GM19395 (cell line): ENCODE data around the gene FRMD4A.
A peak's percentile ranks its signal among the peaks of the same experiment; 100 is the strongest.

Experiments used
- ATAC-seq: cut with Tn5 transposase; IDR thresholded peaks from one replicate; pipeline ENCODE4 v1.9.1; 2021; ENCODE audit warnings: mild to moderate bottlenecking, moderate library complexity; ENCODE audit not compliant: unreplicated experiment

Gene FRMD4A

DNA sequence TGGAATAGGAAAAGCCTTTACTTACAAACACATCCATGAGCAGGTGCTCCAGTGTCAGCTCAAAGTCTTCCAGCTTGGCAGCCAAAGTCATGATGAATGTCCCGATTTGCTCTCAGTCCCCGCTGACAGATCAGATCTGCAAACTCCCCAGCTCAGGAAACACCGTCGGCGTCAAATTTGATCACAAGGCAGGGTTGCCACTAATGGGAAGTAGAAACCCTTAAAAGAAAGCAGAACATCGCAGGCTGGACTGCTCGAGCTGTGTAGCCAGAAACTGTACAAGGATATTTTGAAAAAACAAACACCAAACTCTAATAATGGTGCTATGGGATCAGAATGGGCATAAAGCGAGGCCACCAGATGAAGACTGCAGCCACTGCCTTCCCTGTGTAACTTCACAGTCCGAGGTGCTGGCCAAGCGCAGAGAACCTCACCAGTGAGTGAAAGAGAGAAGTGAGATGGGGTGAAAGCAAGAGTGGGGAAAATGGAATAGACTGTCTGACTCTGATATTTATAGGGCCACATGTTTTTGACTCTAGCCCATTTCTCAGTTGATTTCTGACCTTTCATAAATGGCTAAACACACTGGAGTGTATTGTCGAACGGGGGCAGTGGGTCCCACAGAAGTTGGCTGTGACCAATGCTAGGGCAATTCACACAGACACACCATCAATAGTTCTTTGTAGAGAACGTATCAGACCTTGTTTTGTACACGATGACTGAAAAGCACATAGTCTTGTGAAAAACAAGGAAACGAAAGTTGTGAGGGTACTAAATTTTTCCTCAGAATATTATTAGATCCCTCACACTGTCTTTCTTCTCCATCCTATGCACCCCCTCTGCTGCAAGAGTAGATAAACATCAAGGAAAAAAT is 306.2 kb downstream of the FRMD4A start:
- ATAC-seq: no peak

DNA sequence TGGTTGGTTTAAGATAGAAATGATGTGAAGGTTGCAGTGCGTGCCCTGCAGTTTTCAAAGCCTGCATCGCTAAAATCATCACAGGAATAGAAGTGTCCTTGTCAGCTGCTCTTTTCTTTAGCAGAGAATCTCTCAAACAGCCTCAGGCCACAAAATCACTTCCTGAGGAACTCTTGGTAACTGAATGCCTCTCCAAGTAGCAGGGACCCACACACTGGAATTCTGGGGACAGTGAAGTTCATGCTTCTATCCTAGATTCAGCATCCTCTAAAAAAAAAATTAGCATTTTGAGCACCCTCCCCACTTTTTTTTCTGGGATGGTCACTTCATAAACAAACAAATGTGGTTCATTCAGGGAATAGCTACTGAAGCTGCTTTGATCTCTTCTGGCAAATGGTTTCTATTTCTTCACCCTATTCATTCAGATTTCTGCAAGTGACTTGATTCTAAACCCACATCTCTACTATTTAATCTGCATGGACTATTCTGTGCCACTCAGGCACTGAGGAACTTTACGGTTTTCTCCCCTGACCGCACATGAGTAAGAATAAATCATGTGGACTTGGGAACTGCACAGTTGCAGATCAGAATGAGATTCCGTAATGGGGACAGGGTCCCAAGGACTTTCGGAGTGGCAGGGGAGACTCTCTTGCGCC is 306.9 kb downstream of the FRMD4A start:
- no peak for ATAC-seq

DNA sequence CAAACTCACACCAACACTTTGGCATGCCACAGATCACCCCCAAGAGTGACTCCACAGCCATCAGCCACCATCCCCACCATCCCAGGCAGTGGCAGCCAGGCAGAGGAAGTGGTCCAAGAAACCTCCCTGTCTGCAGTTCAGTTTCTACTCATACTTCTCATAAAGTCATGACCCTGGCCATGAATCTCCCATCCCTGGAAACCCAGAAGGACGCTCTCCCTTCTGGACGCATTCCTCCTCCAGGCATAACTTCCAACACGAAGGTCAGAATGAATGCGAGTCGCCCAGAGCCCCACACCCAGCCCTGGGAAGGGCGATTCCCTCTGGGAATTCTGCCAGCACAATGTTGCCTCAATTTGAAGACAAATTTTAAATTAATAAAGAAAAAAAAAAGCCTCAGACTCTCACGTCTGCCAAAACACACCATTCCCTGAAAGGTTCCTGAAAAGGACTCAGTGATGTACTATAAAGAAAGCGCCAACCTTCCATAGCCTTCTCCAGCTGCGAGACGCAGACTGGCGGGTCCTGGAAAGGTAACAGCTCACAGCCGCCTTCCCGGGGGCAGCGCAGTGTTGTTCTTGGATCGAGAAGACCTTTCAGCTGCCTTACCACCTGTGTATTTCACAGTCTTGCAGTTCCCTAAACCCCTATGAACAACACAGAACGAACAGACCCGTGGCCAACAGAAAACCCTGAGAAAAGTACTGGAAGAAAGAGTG is 307.6 kb downstream of the FRMD4A start:
- no peak for ATAC-seq

DNA sequence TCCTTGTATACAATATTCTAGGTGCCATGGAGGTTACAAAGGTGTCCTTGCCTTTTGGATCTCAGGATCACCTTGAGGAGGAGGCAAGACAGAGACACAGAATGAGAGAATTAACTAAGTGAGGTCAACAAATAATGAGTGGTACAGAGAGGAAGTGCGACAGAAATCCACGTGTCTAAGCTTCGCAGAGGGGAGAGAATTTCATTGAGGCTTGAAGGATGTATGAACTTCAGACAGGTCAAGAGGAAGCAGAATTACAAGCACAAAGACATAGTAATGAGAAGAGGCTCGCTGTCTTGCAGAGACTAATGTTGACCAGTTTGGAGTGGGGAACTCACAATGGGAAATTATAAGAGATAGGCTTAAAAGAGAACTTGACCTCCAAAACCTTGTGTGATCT is 308.7 kb downstream of the FRMD4A start:
- ATAC-seq: no peak

DNA sequence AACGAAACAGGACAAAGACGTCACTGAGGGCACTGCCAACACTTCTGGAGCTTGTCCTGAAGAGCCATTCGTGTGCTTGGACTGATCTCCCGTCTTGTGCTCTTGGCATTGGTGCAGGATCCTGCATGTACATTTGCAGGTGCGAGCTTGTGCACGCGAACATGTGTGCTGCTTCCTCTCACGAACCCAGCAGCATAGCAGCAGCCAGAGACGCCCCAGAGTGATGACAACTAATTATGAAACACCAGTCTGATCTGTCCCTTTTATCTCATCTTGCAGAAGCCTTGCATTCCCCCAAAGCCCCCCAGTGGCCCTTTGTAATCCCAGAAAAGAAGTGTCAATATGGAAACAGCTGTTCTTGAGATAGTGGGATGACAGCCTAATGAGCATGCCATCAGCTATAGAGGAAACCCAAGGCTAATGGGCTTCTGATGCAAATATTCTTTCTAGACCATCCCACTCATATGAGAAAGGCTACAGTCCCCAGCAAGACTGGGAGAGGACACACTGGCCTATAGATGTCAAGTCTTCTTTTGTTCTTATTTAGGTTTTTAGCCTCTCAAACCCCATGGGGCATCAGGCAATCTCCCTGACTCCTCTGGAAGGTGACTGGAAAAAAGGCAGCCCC is 310.6 kb downstream of the FRMD4A start:
- ATAC-seq: no peak

DNA sequence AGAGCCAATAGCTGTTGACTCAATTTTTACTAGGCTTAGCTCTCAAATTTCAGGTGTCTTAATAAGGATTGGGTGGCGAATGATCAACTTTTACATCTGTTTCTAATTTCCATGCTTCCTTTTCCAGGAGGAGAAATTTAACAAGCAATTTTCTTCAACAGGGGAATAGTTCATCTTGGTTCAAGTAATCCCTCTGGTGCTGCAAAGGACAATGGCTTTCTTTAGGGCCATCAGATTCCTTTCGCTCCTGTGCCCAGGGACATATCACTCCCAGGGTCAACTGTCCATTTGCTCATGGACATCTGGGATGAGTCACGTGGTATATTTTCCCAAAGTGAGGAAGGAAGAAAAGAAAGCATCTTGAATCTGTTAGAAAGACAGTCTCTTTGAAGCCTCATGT is 313.3 kb downstream of the FRMD4A start:
- ATAC-seq: no peak

- no peak for ATAC-seq
Measured at GRCh38 chr10:14016931-14017333, 313.8 kb downstream of the FRMD4A start.

GRCh38 chr10:14016011-14016536 is 314.6 kb downstream of the FRMD4A start:
- ATAC-seq: no peak

- ATAC-seq: no peak
Measured at GRCh38 chr10:14014423-14014822, 316.3 kb downstream of the FRMD4A start.

- no peak for ATAC-seq
Measured at GRCh38 chr10:14010769-14011574, 319.8 kb downstream of the FRMD4A start.

DNA sequence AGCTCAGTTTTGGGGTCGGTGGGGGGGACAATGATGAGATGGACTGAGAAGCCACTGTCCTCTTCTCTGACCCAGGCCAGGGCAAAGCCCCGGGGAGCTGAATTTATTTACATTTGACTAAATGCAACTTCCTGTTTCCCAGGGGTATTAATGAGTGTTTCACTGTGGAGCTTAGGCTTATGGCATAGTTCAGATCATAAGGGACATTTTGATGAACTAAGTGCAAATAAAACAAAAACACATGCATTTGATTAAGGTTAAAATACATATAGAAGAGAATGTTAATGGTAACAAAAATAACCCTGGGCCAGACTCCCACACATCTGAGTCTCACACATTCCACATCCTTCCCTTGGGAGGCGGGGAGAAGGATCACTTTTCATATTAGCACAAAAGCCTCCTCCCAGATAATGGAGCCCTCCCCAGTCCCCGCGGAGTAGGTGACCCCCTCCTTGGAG is 320.6 kb downstream of the FRMD4A start:
- peak; percentile 22 for ATAC-seq

- peak; percentile 54 for ATAC-seq
Measured at GRCh38 chr10:14009371-14010100, 321.2 kb downstream of the FRMD4A start.

DNA sequence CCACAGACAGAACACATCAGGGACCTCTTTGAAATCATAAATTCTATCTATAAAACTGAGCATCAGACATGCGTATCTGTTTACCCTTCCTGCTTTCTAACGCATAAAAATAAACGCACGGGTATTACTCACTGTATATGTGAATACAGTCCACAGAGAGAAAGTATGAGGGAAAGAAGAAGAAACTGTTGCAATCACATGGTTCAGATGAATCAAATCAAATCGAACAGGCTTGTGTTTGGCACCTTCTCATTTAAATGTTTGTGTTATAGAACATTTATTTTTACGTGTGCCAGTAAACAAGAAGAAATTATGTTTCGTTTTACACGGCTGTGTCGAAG is 322.0 kb downstream of the FRMD4A start:
- ATAC-seq: no peak

GRCh38 chr10:14004536-14004935 is 326.2 kb downstream of the FRMD4A start:
- no peak for ATAC-seq

- ATAC-seq: no peak
Measured at GRCh38 chr10:14003517-14004184, 327.1 kb downstream of the FRMD4A start.

DNA sequence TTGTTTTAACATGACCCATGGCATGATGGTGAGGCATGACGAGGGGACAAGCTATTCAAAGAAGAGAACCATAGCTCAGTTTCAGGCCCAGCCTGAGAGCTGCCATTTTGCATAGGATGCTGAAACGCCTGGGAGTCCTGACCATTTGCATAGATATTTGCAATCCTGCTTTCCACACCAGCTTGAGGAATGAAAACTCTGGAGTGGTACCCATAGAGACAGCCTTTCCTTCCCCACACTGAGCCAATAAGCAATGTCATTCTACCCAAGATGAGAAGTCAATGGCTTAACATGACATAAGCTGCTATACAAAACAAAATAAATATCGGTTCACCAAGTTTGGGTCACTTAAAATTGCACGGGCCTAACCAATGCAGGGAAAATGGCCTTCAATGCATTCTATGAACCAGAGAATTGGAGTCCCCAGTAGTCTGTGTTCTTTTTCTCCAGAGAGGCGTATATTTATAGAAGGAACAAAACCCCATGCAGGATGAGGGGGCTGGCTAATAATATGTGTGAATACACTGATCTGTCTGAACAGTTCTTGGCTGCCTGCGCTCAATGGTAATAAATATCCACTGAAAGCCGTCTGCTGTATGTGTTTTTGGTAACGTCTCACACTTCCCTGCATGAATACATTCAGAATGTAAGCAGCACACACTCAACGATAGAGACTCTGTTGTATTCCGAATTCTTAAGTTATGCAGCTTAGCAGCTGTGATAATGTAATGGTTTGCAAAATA is 329.3 kb downstream of the FRMD4A start:
- no peak for ATAC-seq

DNA sequence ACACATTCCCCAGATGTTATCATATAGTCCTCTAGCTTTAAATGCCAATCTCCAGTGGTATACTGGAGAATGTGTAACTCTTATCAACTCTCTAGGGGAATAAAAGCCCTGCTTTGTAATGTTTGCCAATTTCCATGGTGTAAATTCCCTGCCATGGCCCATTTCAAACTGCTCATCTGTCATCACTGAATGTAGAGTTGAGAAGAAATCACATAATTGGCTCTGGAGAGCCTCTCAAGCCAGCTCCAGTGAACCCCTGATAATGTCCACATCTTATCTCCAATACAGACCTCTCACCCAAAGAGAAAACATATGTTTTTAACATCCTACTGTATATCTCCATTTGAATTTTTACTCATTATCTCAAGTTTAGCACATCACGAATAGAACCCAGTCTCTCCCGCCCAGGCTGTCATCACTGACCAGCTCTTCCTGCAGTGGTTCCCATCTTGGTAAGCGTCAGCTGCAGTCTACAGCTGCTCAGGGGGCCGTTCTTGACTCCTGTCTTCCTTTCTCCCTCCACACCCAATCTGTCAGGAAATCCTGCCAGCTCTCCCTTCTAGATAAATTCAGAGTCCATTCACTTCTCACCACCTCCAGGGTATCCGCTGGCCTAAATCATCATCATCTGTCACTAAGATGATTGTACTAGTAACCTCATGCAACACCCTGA is 332.4 kb downstream of the FRMD4A start:
- no peak for ATAC-seq

- no peak for ATAC-seq
Measured at GRCh38 chr10:13997650-13998049, 333.1 kb downstream of the FRMD4A start.
